Islet precursor cell (in vitro differentiated cells): ENCODE results near the gene GPR150.
"Not testable (repeated sequence)": the region's sequence is repeated elsewhere in the genome, so short reads cannot be mapped to it uniquely, and the experiment has no call there.

Source experiments
- DNase-seq: peaks from one replicate; pipeline ENCODE4 v3.0.0-alpha.2; 2018

The GPR150 gene

DNA sequence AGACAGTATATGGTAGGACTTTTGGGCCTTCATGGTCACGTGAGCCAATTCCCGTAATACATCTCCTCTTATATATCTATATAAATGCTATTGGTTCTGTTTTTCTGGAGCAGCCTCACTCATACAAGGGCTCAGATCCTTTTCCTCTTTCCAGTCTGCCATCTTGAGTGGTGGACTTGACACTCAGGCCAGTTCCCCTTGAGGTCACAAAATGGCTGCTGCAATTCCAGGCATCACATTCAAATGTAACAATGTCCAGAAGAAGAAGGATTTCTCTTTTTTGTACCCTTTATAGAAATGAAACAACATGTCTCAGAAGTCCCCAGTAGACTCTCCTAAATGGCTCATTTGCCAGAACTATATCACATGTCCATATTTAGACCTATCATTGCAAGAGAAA, 4.5 kb downstream of the GPR150 start:
- no peak for DNase-seq

DNA sequence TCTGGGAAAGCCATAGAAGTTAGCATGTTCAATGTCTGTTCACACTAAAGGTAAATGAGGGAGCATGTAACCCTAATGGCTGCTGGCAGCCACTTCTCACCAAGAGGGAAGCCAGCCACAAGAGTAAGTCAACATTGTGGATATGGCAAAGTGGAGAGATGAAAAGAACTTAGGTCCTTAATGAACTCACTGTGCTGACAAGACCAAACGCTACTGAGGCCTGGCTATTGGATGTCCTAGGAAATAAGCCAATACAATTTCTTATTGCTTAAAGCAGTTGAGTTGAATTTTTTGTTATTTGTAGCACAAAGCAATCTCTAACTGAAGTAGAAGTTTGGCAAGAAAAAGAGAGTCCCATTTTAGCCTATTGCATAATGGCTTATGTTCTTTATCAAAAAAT, 6.8 kb downstream of the GPR150 start:
- no peak for DNase-seq

GRCh38 chr5:95627971-95628810, 8.3 kb downstream of the GPR150 start:
- DNase-seq, result no peak

DNA sequence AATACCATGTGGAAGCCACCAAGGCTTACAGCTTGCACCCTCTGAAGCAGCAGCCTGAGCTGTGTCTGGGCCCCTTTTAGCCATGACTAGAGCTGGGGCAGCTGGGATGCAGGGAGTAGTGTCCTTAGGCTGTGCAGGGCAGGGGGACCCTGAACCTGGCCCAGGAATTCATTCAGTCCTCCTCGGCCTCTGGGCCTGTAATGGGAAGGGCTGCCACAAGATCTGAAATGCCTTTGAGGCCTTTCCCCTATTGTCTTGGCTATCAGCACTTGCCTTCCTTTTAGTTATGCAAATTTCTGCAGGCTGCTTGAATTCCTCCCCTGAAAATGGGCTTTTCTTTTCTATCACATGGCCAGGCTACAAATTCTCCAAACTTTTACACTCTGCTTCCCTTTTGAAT, 9.0 kb downstream of the GPR150 start:
- no peak for DNase-seq

DNA sequence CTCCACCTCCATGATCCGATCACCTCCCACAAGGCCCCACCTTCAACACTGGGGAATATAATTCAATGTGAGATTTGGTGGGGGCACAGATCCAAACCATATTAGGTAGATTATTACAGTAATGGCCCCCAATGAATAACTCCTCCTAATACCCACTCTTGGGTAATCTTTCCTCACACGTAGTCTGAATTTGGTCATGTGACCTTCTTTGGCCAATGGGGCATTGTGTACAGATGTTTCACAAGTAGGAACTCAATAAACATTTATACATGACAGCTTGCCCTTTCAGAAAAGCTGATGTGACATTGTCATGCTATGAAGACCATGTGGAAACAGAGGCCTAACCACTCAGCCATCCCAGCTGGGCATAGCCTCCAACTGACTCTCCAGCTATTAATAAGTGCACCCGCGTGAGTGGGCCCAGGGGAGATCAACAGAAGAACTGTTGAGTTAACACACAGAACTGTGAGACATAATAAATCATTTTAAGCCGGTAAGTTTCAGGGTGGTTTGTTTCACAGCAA, 10.6 kb downstream of the GPR150 start:
- DNase-seq, result no peak

- no peak for DNase-seq
Measured at GRCh38 chr5:95631255-95631958, 11.5 kb downstream of the GPR150 start.

GRCh38 chr5:95631991-95632675, 12.2 kb downstream of the GPR150 start:
- peak; percentile 58 for DNase-seq

GRCh38 chr5:95632942-95633341, 13.1 kb downstream of the GPR150 start:
- DNase-seq, result not testable (repeated sequence)

DNA sequence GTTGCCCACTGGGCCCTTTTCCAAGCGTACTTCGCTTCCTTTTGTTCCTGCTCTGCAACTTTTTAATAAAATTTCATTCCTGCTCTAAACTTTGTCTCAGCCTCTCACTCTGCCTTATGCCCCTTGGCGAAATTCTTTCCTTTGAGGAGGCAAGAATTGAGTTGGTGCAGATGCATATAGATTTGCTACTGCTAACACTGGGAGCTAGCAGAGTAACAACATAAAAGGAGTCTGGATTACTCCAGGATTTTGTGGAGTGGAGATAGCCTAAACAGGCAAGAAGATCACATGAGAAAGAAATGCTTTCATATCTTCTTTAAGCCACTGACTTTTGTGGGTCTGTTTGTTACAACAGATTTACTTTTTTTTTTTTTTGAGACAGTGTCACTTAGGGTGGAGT, 13.8 kb downstream of the GPR150 start:
- no peak for DNase-seq

DNA sequence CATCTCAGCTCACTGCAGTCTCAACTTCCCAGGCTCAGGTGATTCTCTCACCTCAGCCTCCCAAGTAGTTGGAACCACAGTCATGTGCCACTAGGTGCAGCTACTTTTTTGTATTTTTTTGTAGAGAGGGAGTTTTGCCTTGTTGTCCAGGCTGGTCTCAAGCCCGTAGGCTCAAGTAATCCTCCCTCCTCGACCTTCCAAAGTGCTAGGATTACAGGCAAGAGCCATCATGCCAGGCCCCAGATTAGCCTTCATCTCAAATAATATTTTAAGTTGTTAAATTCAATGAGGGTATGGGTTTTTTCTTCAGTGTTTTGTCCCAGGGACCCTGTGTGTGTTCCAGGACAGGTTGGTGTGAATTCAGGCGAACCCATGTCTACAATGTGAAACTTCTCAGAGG, 14.2 kb downstream of the GPR150 start:
- no peak for DNase-seq

DNA sequence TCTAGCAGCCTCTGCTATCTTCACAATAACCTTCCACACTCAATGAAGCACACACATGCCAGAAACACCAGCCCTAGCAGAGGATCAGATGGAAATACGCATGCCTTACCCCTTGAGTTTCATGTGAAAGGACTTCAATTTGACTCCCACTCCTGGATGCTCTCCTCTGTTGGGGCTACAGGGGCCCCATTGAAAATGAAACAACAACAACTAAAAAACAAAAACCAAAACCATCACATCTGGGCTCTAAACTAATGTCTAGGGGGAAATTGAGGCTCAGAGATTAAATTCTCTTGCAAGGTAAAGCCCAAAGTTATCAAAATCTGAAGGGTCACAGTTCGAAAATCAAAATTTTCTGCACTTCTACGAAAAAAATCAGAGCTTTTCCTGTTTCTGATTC, 18.7 kb downstream of the GPR150 start:
- no peak for DNase-seq

DNA sequence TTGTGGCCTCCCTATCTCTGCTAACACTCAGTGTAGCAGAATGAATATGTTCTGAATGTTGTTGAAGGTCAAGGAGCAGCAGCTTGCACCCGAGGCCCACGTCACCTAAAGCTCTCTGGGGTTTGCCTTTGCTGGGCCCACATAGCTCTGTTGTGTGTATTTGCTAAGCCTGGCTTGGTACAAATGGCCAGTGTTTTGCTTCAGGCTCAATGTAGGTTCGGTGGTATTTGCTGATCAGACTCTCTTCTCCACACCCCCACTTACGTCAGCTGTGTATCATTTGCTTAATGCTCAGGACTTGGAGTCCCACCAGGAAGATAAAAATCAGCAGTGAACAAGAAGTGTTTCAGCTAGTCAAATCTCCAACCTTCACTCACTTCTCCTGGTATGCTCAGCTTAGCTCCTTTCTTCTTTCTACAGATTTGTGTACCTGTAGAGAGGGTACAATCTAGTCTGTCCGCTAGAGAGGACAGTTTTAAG, 21.9 kb downstream of the GPR150 start:
- DNase-seq, result no peak

- DNase-seq, result no peak
Measured at GRCh38 chr5:95643152-95643551, 23.3 kb downstream of the GPR150 start.

DNA sequence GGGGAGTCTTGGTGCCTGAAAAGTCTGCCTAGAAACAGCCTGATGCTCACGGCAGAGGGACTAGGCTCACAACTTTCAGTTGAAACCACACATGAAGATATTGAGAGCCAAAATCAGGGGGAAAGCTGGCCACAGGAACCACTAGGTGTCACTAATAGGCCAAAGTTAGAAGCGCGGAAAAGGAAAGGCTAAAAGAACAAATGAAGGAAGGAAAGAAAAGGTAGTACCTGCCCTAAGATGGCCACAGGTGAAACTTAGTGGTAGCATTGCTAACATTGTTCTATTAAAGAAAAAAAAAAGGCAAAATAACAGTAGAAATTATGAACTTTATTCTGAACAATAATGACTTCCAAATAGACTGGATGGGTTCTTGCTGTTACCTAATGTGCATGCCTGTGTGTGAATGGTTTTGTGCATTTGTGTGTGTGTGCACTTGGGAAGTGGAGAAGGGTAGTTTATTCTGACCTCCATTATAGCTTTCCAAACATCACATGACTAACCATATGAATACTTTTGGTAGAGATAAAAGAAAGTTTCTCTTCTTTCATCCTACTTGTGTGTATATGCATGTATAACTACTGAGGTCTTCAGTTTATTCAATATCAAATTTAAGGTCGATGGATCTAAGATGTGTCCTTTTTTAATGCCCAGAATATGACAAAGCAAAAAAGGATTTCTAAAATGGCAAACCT, 24.6 kb downstream of the GPR150 start:
- DNase-seq, result peak; percentile 76

GRCh38 chr5:95646226-95646568, 26.3 kb downstream of the GPR150 start:
- not testable (repeated sequence) for DNase-seq

- DNase-seq, result peak; percentile 98
Measured at GRCh38 chr5:95646569-95647431, 26.9 kb downstream of the GPR150 start, which contains the start of gene RFESD. Gene RFESD (plus strand): TSS chr5:95646777. CDS start chr5:95652272, 5,495 bp downstream.

GRCh38 chr5:95647886-95648860, 28.3 kb downstream of the GPR150 start:
- no peak for DNase-seq

- DNase-seq, result no peak
Measured at GRCh38 chr5:95649274-95649673, 29.4 kb downstream of the GPR150 start.

GRCh38 chr5:95649842-95650620, 30.1 kb downstream of the GPR150 start:
- DNase-seq, result no peak

DNA sequence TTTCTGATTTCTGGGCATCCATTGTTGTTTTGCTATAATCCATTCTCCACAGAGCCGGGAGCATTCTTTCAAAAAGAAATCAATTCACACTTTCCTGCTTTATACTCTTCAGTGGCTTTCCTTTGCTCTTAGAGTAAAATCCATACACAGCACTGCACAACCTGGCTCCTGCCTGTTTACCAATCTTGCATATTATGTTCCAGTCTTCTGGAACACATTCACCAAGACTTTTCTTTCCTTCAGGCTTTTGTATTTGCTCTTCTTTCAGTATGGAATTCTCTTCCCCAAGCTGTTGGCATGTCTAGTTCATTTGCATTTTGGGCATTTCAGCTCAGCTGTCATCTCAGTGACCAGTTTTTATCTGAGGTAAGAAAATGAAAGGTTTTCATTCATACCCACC, 33.0 kb downstream of the GPR150 start:
- no peak for DNase-seq
